DND-41 (cell line): ENCODE data around the gene CFAP61.

Experiments
- EZH2 ChIP-seq: IDR thresholded peaks from 3 replicates; pipeline ENCODE4 v1.6.1; 2012; ENCODE audit warnings: borderline replicate concordance, low read depth, mild to moderate bottlenecking, moderate library complexity, low read length, inconsistent platforms; ENCODE audit not compliant: severe bottlenecking
- TF ChIP-seq, protein P1 (sequence below): IDR thresholded peaks from 2 replicates; pipeline ENCODE4 v1.5.1; 2012; ENCODE audit warnings: borderline replicate concordance, low read length, moderate library complexity, mild to moderate bottlenecking; ENCODE audit not compliant: poor library complexity, severe bottlenecking; ENCODE audit errors: extremely low read depth

DNA sequence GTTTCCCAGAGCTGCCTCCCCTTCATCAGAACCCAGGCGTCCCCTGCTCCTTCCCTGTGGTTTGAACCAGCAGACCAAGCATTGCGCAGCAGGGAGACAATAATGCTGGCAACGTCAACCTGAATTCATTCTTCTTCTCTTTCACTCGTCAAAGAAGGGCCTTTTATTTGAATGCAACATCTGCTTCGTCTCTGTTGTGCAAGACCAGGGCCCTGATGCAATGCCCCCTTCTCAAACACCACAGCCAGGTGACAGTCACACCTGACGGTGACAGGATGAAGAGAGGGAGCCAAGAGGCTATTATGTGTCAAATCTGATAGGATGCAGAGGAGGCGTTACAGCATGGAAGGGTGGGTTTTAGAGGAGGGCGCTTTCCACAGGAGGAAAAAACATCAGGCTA, 323.5 kb downstream of the CFAP61 start:
- TF ChIP-seq EZH2 = no peak
- TF ChIP-seq, protein P1, sequence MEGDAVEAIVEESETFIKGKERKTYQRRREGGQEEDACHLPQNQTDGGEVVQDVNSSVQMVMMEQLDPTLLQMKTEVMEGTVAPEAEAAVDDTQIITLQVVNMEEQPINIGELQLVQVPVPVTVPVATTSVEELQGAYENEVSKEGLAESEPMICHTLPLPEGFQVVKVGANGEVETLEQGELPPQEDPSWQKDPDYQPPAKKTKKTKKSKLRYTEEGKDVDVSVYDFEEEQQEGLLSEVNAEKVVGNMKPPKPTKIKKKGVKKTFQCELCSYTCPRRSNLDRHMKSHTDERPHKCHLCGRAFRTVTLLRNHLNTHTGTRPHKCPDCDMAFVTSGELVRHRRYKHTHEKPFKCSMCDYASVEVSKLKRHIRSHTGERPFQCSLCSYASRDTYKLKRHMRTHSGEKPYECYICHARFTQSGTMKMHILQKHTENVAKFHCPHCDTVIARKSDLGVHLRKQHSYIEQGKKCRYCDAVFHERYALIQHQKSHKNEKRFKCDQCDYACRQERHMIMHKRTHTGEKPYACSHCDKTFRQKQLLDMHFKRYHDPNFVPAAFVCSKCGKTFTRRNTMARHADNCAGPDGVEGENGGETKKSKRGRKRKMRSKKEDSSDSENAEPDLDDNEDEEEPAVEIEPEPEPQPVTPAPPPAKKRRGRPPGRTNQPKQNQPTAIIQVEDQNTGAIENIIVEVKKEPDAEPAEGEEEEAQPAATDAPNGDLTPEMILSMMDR = no peak
